Retina (tissue), 1 donor: ENCODE data around the gene AHNAK.
A peak's percentile ranks its signal among the peaks of the same experiment; 100 is the strongest.
"Not testable (repeated sequence)": the region's sequence is repeated elsewhere in the genome, so short reads cannot be mapped to it uniquely, and the experiment has no call there.

Source experiments
- DNase-seq: peaks from one replicate; pipeline ENCODE4 v3.0.0-alpha.2; 2016

AHNAK gene

GRCh38 chr11:62573006-62573591, 26.5 kb upstream of the AHNAK start:
- DNase-seq = no peak

- no peak for DNase-seq
Observed at GRCh38 chr11:62572431-62572830, 25.8 kb upstream of the AHNAK start.

- DNase-seq = not testable (repeated sequence)
Observed at GRCh38 chr11:62571493-62571892, 24.9 kb upstream of the AHNAK start.

GRCh38 chr11:62570903-62571302, 24.3 kb upstream of the AHNAK start:
- DNase-seq = not testable (repeated sequence)

GRCh38 chr11:62569611-62570010, 23.0 kb upstream of the AHNAK start:
- no peak for DNase-seq

- DNase-seq = no peak
Observed at GRCh38 chr11:62567018-62567633, 20.5 kb upstream of the AHNAK start.

GRCh38 chr11:62566247-62566646, 19.6 kb upstream of the AHNAK start:
- no peak for DNase-seq

GRCh38 chr11:62565100-62565802, 18.6 kb upstream of the AHNAK start:
- no peak for DNase-seq

- not testable (repeated sequence) for DNase-seq
Observed at GRCh38 chr11:62561677-62562230, 15.1 kb upstream of the AHNAK start.

GRCh38 chr11:62560566-62561103, 14.0 kb upstream of the AHNAK start:
- peak; percentile 20 for DNase-seq

GRCh38 chr11:62559626-62560025, 13.0 kb upstream of the AHNAK start:
- not testable (repeated sequence) for DNase-seq

- no peak for DNase-seq
Observed at GRCh38 chr11:62559204-62559603, 12.6 kb upstream of the AHNAK start.

- no peak for DNase-seq
Observed at GRCh38 chr11:62558669-62559068, 12.1 kb upstream of the AHNAK start.

GRCh38 chr11:62556875-62557631, 10.4 kb upstream of the AHNAK start:
- no peak for DNase-seq

- peak; percentile 45 for DNase-seq
Observed at GRCh38 chr11:62556108-62556874, 9.7 kb upstream of the AHNAK start.

- no peak for DNase-seq
Observed at GRCh38 chr11:62555464-62556107, 9.0 kb upstream of the AHNAK start.

GRCh38 chr11:62554387-62555167, 8.0 kb upstream of the AHNAK start:
- DNase-seq = no peak

- no peak for DNase-seq
Observed at GRCh38 chr11:62553839-62554361, 7.3 kb upstream of the AHNAK start.

- peak; percentile 79 for DNase-seq
Observed at GRCh38 chr11:62553080-62553838, 6.7 kb upstream of the AHNAK start.
